Osteocyte (in vitro differentiated cells): Measurements from ENCODE around the gene LPAR5. TPM values are rescaled to one million over a fixed set of nuclear protein-coding genes. Genes with fewer than 3 reads are reported as not detected.

Experiments
- DNase-seq: peaks from one replicate; pipeline ENCODE4 v3.0.0; 2021; ENCODE audit warnings: mixed read lengths; ENCODE audit not compliant: unreplicated experiment; ENCODE audit errors: extremely low spot score
- H3K27ac Mint-ChIP-seq: one replicate; pipeline ENCODE4 v1.8.0; 2021; ENCODE audit warnings: mild to moderate bottlenecking, mixed read lengths; ENCODE audit not compliant: unreplicated experiment
- H3K27me3 Mint-ChIP-seq: one replicate; pipeline ENCODE4 v1.8.0; 2021; ENCODE audit warnings: mixed read lengths; ENCODE audit not compliant: unreplicated experiment
- H3K36me3 Mint-ChIP-seq: one replicate; pipeline ENCODE4 v1.8.0; 2021; ENCODE audit warnings: mixed read lengths; ENCODE audit not compliant: unreplicated experiment
- H3K4me1 Mint-ChIP-seq: one replicate; pipeline ENCODE4 v1.8.0; 2021; ENCODE audit warnings: mixed read lengths; ENCODE audit not compliant: unreplicated experiment
- H3K4me3 Mint-ChIP-seq: one replicate; pipeline ENCODE4 v1.8.0; 2021; ENCODE audit warnings: mild to moderate bottlenecking, moderate library complexity, mixed read lengths; ENCODE audit not compliant: unreplicated experiment
- H3K9me3 Mint-ChIP-seq: one replicate; pipeline ENCODE4 v1.8.0; 2021; ENCODE audit warnings: mixed read lengths; ENCODE audit not compliant: unreplicated experiment
- total RNA-seq: library from RNA; stranded (reverse); gene quantifications from 2 replicates; pipeline ENCODE4 v1.2.1, GENCODE V29; 2021
- TF ChIP-seq, protein P1 (sequence below): fragments of 200-600 bp; sonication (generic); IDR thresholded peaks from 2 replicates; pipeline ENCODE4 v1.5.0; 2021; ENCODE audit warnings: antibody characterized with exemption, mild to moderate bottlenecking, moderate library complexity

LPAR5 gene
- total RNA-seq, 1 donor from 2014 or later: 0.32 TPM

DNA sequence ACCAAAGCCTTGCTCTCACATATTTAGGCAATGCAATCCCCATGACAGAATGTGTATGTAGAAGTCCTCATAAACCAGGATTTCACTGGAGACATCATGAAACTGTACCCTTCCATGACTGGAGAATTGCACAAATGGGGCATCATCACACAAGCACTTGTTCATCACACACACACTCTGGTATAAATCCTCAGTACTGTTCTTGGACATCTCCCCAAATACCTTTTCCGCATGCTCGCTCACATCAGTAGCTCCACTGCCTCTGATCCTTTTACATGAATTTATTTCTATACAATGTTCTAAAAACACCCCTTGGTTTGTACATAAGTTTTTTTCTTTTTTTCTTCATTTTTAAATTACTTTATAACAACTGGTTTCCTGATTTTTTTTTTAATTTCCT, 30.5 kb upstream of the LPAR5 start:
- no peak overlapping the region for H3K4me3 Mint-ChIP-seq
- no peaks in the 10 kb centered on the region for H3K9me3 Mint-ChIP-seq
- H3K27me3 Mint-ChIP-seq: no peaks in the 10 kb centered on the region
- peaks cover 19% of the 10 kb centered on the region for H3K4me1 Mint-ChIP-seq
- no peak overlapping the region for H3K27ac Mint-ChIP-seq
- peaks cover 34% of the 10 kb centered on the region for H3K36me3 Mint-ChIP-seq
- DNase-seq: no peak
- TF ChIP-seq, protein P1, sequence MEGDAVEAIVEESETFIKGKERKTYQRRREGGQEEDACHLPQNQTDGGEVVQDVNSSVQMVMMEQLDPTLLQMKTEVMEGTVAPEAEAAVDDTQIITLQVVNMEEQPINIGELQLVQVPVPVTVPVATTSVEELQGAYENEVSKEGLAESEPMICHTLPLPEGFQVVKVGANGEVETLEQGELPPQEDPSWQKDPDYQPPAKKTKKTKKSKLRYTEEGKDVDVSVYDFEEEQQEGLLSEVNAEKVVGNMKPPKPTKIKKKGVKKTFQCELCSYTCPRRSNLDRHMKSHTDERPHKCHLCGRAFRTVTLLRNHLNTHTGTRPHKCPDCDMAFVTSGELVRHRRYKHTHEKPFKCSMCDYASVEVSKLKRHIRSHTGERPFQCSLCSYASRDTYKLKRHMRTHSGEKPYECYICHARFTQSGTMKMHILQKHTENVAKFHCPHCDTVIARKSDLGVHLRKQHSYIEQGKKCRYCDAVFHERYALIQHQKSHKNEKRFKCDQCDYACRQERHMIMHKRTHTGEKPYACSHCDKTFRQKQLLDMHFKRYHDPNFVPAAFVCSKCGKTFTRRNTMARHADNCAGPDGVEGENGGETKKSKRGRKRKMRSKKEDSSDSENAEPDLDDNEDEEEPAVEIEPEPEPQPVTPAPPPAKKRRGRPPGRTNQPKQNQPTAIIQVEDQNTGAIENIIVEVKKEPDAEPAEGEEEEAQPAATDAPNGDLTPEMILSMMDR: no peak

GRCh38 chr12:6664902-6665301, 29.1 kb upstream of the LPAR5 start:
- H3K27ac Mint-ChIP-seq: no peak overlapping the region
- DNase-seq: no peak
- no peaks in the 10 kb centered on the region for H3K27me3 Mint-ChIP-seq
- TF ChIP-seq, protein P1: no peak
- H3K4me1 Mint-ChIP-seq: peaks cover 19% of the 10 kb centered on the region
- H3K36me3 Mint-ChIP-seq: peaks cover 23% of the 10 kb centered on the region
- H3K4me3 Mint-ChIP-seq: no peak overlapping the region
- no peaks in the 10 kb centered on the region for H3K9me3 Mint-ChIP-seq

DNA sequence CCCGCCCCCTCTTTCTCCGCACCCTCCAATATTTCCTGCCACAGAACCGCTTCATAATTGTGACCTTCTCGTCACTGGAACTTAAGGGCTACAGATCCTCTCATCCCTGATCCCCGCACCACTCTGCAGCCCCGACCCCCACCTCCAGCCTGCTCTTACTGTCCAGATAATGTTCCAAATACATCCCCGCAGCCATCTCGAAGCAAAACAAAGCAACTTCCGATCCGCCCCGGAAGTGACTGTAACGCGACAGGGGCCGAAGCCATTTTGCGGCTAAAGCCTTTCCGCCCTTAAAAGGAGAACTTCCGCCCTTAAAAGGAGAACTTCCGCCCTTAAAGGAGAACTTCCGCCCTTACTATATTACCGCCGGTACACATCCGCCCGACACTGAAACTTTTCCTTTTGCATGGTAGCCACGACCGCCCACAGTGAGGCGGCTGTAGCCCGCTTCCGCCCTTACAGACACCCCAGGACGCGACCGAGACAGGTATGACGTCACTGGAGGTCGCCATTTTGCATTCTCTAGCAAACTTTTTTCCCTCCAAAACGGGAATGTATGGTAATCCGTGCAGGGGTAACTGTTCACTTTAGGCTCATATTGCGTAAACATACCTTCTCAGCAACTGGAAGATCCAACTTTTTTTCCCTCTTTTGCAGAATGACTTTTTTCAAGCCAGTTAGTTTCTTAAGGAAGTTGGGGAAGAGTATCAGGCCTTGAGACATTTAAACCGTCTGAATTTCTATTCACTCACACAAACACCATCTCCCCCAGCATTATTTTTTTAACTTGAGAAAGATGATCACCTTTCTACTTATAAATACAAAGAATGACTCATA, 27.4 kb upstream of the LPAR5 start, which contains the start of gene ING4:
Gene ING4 (minus strand): TSS at position 214 of the 837 bp plus-strand sequence. CDS start 18 bp downstream, at position 196.
- H3K27me3 Mint-ChIP-seq: no peaks in the 10 kb centered on the region
- H3K36me3 Mint-ChIP-seq: peaks cover 16% of the 10 kb centered on the region
- H3K9me3 Mint-ChIP-seq: no peaks in the 10 kb centered on the region
- peaks cover 19% of the 10 kb centered on the region for H3K4me1 Mint-ChIP-seq
- peak; percentile 98 for DNase-seq
- TF ChIP-seq, protein P1: no peak
- H3K4me3 Mint-ChIP-seq: peak within 1 kb of the TSS; percentile 90
- peak within 1 kb of the TSS; percentile 96 for H3K27ac Mint-ChIP-seq

- no peaks in the 10 kb centered on the region for H3K27me3 Mint-ChIP-seq
- peak overlapping the region; percentile 90 for H3K4me3 Mint-ChIP-seq
- H3K4me1 Mint-ChIP-seq: peaks cover 19% of the 10 kb centered on the region
- no peaks in the 10 kb centered on the region for H3K9me3 Mint-ChIP-seq
- H3K36me3 Mint-ChIP-seq: peaks cover 10% of the 10 kb centered on the region
- H3K27ac Mint-ChIP-seq: peak overlapping the region; percentile 96
- TF ChIP-seq, protein P1: no peak
- no peak for DNase-seq
Observed at GRCh38 chr12:6662602-6662905, 26.8 kb upstream of the LPAR5 start.

DNA sequence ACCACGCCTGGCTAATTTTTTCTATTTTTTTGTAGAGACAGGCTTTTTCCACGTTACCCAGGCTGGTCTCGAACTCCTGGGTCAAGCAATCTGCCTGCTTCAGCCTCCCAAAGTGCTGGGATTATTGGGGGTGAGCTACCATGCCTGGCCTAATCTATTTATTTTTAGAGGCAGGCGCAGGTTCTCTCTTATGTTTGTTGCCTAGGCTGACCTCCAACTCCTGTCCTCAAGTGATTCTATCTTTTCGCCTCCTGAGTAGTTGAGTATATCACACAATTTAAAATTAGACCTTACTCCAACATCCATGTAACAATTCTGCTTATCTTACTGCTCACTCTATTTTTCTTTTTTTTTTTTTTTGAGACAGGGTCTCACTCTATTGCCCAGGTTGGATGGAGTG, 18.2 kb upstream of the LPAR5 start:
- no peak overlapping the region for H3K27ac Mint-ChIP-seq
- H3K4me3 Mint-ChIP-seq: no peak overlapping the region

More for the DNA sequence above, 18.2 kb upstream of the LPAR5 start:
- DNase-seq: no peak
- Mint-ChIP-seq H3K9me3 (no peaks in the 10 kb centered on the region), H3K36me3 (peaks cover 35% of the 10 kb centered on the region), H3K27me3 (no peaks in the 10 kb centered on the region), H3K4me1 (no peaks in the 10 kb centered on the region)
- TF ChIP-seq, protein P1: no peak
